H1 (cell line): ENCODE data around the gene GMEB2. TPM values are rescaled to one million over a fixed set of nuclear protein-coding genes. Genes with fewer than 3 reads are reported as not detected.

Experiments used
- BRCA1 ChIP-seq: IDR thresholded peaks from 2 replicates; pipeline ENCODE4 v1.6.1; 2012; ENCODE audit warnings: low read depth, low read length, improper control_type of control experiment
- CBX5 ChIP-seq: fragments of 300-800, 300-1000 bp; sonication (generic); IDR thresholded peaks from 2 replicates; pipeline ENCODE4 v1.7.1; 2016; ENCODE audit warnings: antibody characterized with exemption, low read length, low read depth
- CHD2 ChIP-seq: IDR thresholded peaks from 2 replicates; pipeline ENCODE4 v1.6.1; 2012; ENCODE audit warnings: low read length, improper control_type of control experiment
- CTBP2 ChIP-seq: IDR thresholded peaks from 2 replicates; pipeline ENCODE4 v1.7.0; 2011; ENCODE audit warnings: borderline replicate concordance, mild to moderate bottlenecking, moderate library complexity, mixed read lengths, low read length; ENCODE audit not compliant: insufficient read depth, insufficient read length
- CTCF ChIP-seq, 3 experiments: IDR thresholded peaks; 1 replicate in 2 of 3; 2 replicates in 1 of 3; pipeline versions ENCODE4 v1.5.1 to v1.6.1; 2011; ENCODE audit warnings: low read length in 3 of 3, mild to moderate bottlenecking in 3 of 3, inconsistent platforms in 2 of 3, low read depth in 1 of 3, moderate library complexity in 1 of 3; ENCODE audit not compliant: insufficient read depth in 1 of 3; ENCODE audit errors: control extremely low read depth in 1 of 3
- HDAC2 ChIP-seq, 2 experiments: fragments of 300-600 bp in 1 of 2; sonication (generic) in 1 of 2; IDR thresholded peaks; 2 replicates each; pipeline ENCODE4 v1.6.1; 2011 to 2012; ENCODE audit warnings: low read depth in 2 of 2, low read length in 2 of 2, mild to moderate bottlenecking in 2 of 2, moderate library complexity in 2 of 2, borderline replicate concordance in 1 of 2, inconsistent platforms in 1 of 2
- POLR2AphosphoS5 ChIP-seq: IDR thresholded peaks from 2 replicates; pipeline ENCODE4 v1.6.1; 2011; ENCODE audit warnings: low read depth, low read length
- POU5F1 ChIP-seq: IDR thresholded peaks from 2 replicates; pipeline ENCODE4 v1.6.1; 2011; ENCODE audit warnings: low read depth, mild to moderate bottlenecking, low read length, moderate library complexity
- RXRA ChIP-seq: IDR thresholded peaks from 2 replicates; pipeline ENCODE4 v1.6.1; 2011; ENCODE audit warnings: low read depth, mild to moderate bottlenecking, low read length, moderate library complexity; ENCODE audit not compliant: insufficient read depth
- SP4 ChIP-seq: IDR thresholded peaks from 2 replicates; pipeline ENCODE4 v1.6.1; 2012; ENCODE audit warnings: low read length, inconsistent platforms
- polyA plus RNA-seq, 7 experiments: library from polyadenylated mRNA; depleted of rRNA in 3 of 7; stranded (reverse) in 5 of 7; unstranded in 2 of 7; fragments of >200 nt in 5 of 7; fragments of 200-250 nt in 2 of 7; gene quantifications; 1 replicate in 5 of 7; 2 replicates in 1 of 7; 4 replicates in 1 of 7; pipeline versions ENCODE4 v1.2.1 to v1.2.3, GENCODE V29; 2011 to 2013; ENCODE audit warnings: missing spikeins in 2 of 7, mixed read lengths in 2 of 7
- total RNA-seq: library from RNA; stranded (reverse); fragmentation: NEBNext Ultra II Directional; extraction: Animal tissue kit (Norgen Biotek cat#: 25700); gene quantifications from 2 replicates; pipeline ENCODE4 v1.2.1, GENCODE V29; 2021
- TF ChIP-seq, protein P1 (sequence below): IDR thresholded peaks from 2 replicates; pipeline ENCODE4 v1.6.1; 2012; ENCODE audit warnings: inconsistent platforms
- TF ChIP-seq, protein P2 (sequence below): IDR thresholded peaks from 2 replicates; pipeline ENCODE4 v1.6.1; 2012; ENCODE audit warnings: inconsistent platforms

Gene GMEB2
- total and polyA plus RNA-seq, 2 of the 8 experiments (the other 6 are each of a cell fraction or from before 2014, with no cell fraction given) = 12.9 to 14.2 TPM

- TF ChIP-seq CTBP2 (no peak), SP4 (peak; percentile 81; the same call in 1 of the 2 replicates), POU5F1 (no peak), CBX5 (no peak), CTCF (IDR thresholded peaks at IDR 0.05; ENCODE audit: control extremely low read depth in 1 of 3, insufficient read depth in 1 of 3, low read depth in 1 of 3, low read length in 3 of 3) (no peak), CHD2 (no peak), POLR2AphosphoS5 (no peak), RXRA (no peak), HDAC2 (IDR thresholded peaks at IDR 0.05; ENCODE audit: borderline replicate concordance in 1 of 2, low read depth in 2 of 2, low read length in 2 of 2) (no peak), BRCA1 (no peak)
- TF ChIP-seq, protein P1, sequence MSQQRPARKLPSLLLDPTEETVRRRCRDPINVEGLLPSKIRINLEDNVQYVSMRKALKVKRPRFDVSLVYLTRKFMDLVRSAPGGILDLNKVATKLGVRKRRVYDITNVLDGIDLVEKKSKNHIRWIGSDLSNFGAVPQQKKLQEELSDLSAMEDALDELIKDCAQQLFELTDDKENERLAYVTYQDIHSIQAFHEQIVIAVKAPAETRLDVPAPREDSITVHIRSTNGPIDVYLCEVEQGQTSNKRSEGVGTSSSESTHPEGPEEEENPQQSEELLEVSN = no peak
- TF ChIP-seq, protein P2, sequence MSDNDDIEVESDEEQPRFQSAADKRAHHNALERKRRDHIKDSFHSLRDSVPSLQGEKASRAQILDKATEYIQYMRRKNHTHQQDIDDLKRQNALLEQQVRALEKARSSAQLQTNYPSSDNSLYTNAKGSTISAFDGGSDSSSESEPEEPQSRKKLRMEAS = no peak
Measured at GRCh38 chr20:63553251-63553932, 73.5 kb downstream of the GMEB2 start (continued).
